NCI-H82 (cell line): ENCODE results near the gene RNF115.
"Not testable (repeated sequence)": the region's sequence is repeated elsewhere in the genome, so short reads cannot be mapped to it uniquely, and the experiment has no call there.

ENCODE experiments used
- DNase-seq: peaks from one replicate; lab custom pipeline; 2025; lab: John Stamatoyannopoulos, UW

RNF115 gene

GRCh38 chr1:145730467-145730866, 93.4 kb downstream of the RNF115 start:
- no peak for DNase-seq

GRCh38 chr1:145729666-145730436, 94.0 kb downstream of the RNF115 start:
- DNase-seq, result no peak

GRCh38 chr1:145729196-145729595, 94.7 kb downstream of the RNF115 start:
- DNase-seq, result peak; percentile 76

GRCh38 chr1:145726193-145726592, 97.7 kb downstream of the RNF115 start:
- DNase-seq, result not testable (repeated sequence)

GRCh38 chr1:145720878-145721671, 102.8 kb downstream of the RNF115 start:
- DNase-seq, result peak; percentile 76

- DNase-seq, result no peak
These were observed 103.4 kb downstream of the RNF115 start for GRCh38 chr1:145720556-145720877.

- DNase-seq, result no peak
These were observed 104.4 kb downstream of the RNF115 start, which contains the start of gene CD160 for GRCh38 chr1:145719230-145720079. CD160 (plus strand) TSS chr1:145719499; CDS start chr1:145728328, 8,829 bp downstream.

GRCh38 chr1:145718465-145718864, 105.4 kb downstream of the RNF115 start:
- not testable (repeated sequence) for DNase-seq

- no peak for DNase-seq
These were observed 106.1 kb downstream of the RNF115 start for GRCh38 chr1:145717833-145718232.

GRCh38 chr1:145716641-145717345, 107.1 kb downstream of the RNF115 start:
- DNase-seq, result no peak

- no peak for DNase-seq
These were observed 109.3 kb downstream of the RNF115 start for GRCh38 chr1:145714524-145715111.

GRCh38 chr1:145711213-145711651, 112.7 kb downstream of the RNF115 start:
- DNase-seq, result no peak

- no peak for DNase-seq
These were observed 113.4 kb downstream of the RNF115 start for GRCh38 chr1:145710291-145711027.

- DNase-seq, result peak; percentile 56
These were observed 115.8 kb downstream of the RNF115 start for GRCh38 chr1:145708063-145708462.

GRCh38 chr1:145707183-145707867, 116.6 kb downstream of the RNF115 start, which contains the start of gene PDZK1:
PDZK1 (minus strand) TSS chr1:145707368; CDS start chr1:145688021, 19,347 bp downstream.
- no peak for DNase-seq

GRCh38 chr1:145706086-145706664, 117.7 kb downstream of the RNF115 start:
- no peak for DNase-seq

- DNase-seq, result no peak
These were observed 118.3 kb downstream of the RNF115 start for GRCh38 chr1:145705622-145706021.

GRCh38 chr1:145702826-145703225, 121.1 kb downstream of the RNF115 start:
- no peak for DNase-seq

- DNase-seq, result no peak
These were observed 121.8 kb downstream of the RNF115 start for GRCh38 chr1:145702052-145702451.
